Measurements from ENCODE around the gene STX1A. TPM values are rescaled to one million over a fixed set of nuclear protein-coding genes. Genes with fewer than 3 reads are reported as not detected.

Gene STX1A
- total and polyA plus RNA-seq, 2 of the 13 experiments (the other 11 are each of a cell fraction or from before 2014, with no cell fraction given): 6.1 to 12.2 TPM

DNA sequence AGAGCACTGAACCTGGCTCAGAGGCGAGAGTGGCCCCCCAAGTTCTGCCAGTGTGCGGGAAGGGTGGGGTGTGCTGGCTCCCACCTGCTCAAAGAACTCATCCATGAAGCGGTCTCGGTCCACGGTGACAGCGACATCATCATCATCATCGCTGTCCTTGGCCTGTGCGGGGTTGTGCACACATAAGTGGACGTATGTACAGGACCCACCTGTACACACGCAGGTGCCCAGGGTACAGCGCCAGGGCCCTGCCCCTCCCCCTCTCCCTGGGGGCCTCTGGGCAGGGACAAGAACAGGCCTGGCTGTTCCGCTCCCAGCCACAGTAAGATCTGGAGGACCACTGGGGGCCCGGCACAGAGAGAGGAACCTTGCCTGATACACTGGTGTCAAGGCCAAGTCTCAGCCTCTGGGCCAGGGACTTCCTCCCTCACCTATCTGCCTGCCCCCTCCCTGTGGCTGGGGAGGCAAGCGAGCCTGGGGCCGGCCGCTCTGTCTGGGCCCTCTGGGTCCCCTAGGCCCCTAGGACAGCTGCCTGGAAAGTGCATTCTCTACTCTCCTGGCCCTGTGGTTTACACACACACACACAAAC is 10.4 kb downstream of the STX1A start (continued):
- TF ChIP-seq MEIS1 (CRISPR knock-in tag; IDR thresholded peaks at IDR 0.05; ENCODE audit: borderline replicate concordance): no peak
- no peak for TF ChIP-seq BORCS8-MEF2B (CRISPR knock-in tag; IDR thresholded peaks at IDR 0.05)
- no peak for TF ChIP-seq BCL6 (CRISPR knock-in tag; IDR thresholded peaks at IDR 0.05)
- TF ChIP-seq YEATS4 (CRISPR knock-in tag; IDR thresholded peaks at IDR 0.05; ENCODE audit: borderline replicate concordance): no peak

DNA sequence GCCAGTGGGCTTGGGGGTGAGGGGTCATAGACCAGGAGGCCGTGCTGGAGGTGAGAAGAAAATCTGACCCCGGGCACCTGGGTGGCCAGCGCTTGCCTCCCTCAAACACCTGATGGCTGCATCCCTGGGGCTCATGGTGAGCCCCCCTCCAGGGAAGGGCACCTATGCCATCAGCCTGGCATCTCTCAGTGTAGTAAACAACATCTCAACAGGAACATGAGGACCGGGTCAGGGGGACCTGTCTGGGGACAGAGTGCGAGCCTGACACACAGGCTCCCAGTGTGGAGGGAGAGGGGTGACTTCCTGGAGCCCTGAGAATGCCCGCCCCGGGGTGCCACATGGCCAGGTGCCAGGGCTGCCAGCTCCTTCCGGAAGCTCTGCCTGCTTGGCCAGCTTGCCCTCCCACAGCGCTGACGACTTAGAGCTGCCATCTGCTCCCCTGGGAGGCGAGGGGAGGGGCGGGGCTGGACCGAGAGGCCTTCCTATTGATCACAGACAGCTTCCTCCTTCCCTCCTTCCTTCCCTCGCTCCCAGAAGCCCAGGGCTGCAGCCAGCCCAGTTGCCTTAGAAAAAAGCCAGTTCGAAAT is 12.3 kb downstream of the STX1A start:
- Histone ChIP-seq H3K9ac (ENCODE audit: insufficient read depth, low read depth, low read length) (no peak overlapping the region), H3K4me3 (replicated peaks in 1 of 3; ENCODE audit: insufficient read depth in 1 of 3, low read depth in 2 of 3, low read length in 3 of 3) (no peak overlapping the region), H3K27me3 (ENCODE audit: control insufficient read depth in 1 of 2, insufficient read depth in 2 of 2, low read length in 2 of 2) (no peaks in the 10 kb centered on the region), H3K36me3 (replicated peaks in 1 of 2; ENCODE audit: control insufficient read depth in 1 of 2, insufficient read depth in 2 of 2, low read length in 2 of 2) (peaks cover 0 to 7% of the 10 kb centered on the region in 2 experiments; a peak in 2 of 5 replicates), H3K27ac (ENCODE audit: extremely low read length, insufficient read depth, low read length) (no peak overlapping the region), H3K79me2 (ENCODE audit: insufficient read depth, low read length) (no peaks in the 10 kb centered on the region), H3K4me2 (ENCODE audit: low read depth, low read length) (no peak overlapping the region), H2AFZ (ENCODE audit: low read length) (no peak overlapping the region), H4K20me1 (ENCODE audit: insufficient read depth, low read length) (no peaks in the 10 kb centered on the region), H3K4me1 (ENCODE audit: insufficient read depth, low read length) (no peaks in the 10 kb centered on the region), H3K9me3 (ENCODE audit: low read length) (no peaks in the 10 kb centered on the region)
- WGBS (ENCODE audit: low lambda C conversion rate): 92% methylated on average over 10 of the region's 15 CpGs
- in situ Hi-C loops (cut with HindIII; ENCODE audit: extremely low pct_ligation_motif_present, low pct_unique_long_range_greater_than_20kb) (no loop called here), intact Hi-C loops (cut with micrococcal nuclease; ENCODE audit: unreplicated experiment) (no loop called here)
- no TSS peak for BruUV-seq (replicated peaks)
- DNase-seq (ENCODE audit: low spot score): no peak
- ChIA-PET CTCF (ENCODE audit: low intra/inter-chr PET ratio, low total read pairs) (no interaction called here), POLR2A (no interaction called here)
- no peak for FAIRE-seq
- no peak for ATAC-seq
- TF ChIP-seq ZNF564 (CRISPR knock-in tag; IDR thresholded peaks at IDR 0.05) (no peak), ERF (CRISPR knock-in tag; IDR thresholded peaks at IDR 0.05) (no peak), ZNF329 (CRISPR knock-in tag; IDR thresholded peaks at IDR 0.05; ENCODE audit: low read depth) (no peak), SETDB1 (CRISPR knock-in tag; IDR thresholded peaks at IDR 0.05; ENCODE audit: borderline replicate concordance) (no peak), TAF15 (IDR thresholded peaks at IDR 0.05; ENCODE audit: low read depth, low read length, poor library complexity, severe bottlenecking) (no peak), ZNF747 (CRISPR knock-in tag; IDR thresholded peaks at IDR 0.05; ENCODE audit: borderline replicate concordance) (no peak), ZNF660 (CRISPR knock-in tag; IDR thresholded peaks at IDR 0.05; ENCODE audit: borderline replicate concordance, low read depth) (no peak), NFATC3 (CRISPR knock-in tag; IDR thresholded peaks at IDR 0.05) (no peak), GATA4 (IDR thresholded peaks at IDR 0.05; ENCODE audit: borderline replicate concordance, low read depth) (no peak)
- TF ChIP-seq, protein P1, sequence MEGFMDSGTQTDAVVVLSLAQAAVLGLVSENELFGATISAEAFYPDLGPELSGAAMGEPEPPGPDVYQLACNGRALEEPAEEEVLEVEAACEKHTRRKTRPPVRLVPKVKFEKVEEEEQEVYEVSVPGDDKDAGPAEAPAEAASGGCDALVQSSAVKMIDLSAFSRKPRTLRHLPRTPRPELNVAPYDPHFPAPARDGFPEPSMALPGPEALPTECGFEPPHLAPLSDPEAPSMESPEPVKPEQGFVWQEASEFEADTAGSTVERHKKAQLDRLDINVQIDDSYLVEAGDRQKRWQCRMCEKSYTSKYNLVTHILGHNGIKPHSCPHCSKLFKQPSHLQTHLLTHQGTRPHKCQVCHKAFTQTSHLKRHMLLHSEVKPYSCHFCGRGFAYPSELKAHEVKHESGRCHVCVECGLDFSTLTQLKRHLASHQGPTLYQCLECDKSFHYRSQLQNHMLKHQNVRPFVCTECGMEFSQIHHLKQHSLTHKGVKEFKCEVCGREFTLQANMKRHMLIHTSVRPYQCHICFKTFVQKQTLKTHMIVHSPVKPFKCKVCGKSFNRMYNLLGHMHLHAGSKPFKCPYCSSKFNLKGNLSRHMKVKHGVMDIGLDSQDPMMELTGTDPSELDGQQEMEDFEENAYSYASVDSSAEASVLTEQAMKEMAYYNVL (CRISPR knock-in tag; IDR thresholded peaks at IDR 0.05; ENCODE audit: borderline replicate concordance): no peak
- TF ChIP-seq, protein P2, sequence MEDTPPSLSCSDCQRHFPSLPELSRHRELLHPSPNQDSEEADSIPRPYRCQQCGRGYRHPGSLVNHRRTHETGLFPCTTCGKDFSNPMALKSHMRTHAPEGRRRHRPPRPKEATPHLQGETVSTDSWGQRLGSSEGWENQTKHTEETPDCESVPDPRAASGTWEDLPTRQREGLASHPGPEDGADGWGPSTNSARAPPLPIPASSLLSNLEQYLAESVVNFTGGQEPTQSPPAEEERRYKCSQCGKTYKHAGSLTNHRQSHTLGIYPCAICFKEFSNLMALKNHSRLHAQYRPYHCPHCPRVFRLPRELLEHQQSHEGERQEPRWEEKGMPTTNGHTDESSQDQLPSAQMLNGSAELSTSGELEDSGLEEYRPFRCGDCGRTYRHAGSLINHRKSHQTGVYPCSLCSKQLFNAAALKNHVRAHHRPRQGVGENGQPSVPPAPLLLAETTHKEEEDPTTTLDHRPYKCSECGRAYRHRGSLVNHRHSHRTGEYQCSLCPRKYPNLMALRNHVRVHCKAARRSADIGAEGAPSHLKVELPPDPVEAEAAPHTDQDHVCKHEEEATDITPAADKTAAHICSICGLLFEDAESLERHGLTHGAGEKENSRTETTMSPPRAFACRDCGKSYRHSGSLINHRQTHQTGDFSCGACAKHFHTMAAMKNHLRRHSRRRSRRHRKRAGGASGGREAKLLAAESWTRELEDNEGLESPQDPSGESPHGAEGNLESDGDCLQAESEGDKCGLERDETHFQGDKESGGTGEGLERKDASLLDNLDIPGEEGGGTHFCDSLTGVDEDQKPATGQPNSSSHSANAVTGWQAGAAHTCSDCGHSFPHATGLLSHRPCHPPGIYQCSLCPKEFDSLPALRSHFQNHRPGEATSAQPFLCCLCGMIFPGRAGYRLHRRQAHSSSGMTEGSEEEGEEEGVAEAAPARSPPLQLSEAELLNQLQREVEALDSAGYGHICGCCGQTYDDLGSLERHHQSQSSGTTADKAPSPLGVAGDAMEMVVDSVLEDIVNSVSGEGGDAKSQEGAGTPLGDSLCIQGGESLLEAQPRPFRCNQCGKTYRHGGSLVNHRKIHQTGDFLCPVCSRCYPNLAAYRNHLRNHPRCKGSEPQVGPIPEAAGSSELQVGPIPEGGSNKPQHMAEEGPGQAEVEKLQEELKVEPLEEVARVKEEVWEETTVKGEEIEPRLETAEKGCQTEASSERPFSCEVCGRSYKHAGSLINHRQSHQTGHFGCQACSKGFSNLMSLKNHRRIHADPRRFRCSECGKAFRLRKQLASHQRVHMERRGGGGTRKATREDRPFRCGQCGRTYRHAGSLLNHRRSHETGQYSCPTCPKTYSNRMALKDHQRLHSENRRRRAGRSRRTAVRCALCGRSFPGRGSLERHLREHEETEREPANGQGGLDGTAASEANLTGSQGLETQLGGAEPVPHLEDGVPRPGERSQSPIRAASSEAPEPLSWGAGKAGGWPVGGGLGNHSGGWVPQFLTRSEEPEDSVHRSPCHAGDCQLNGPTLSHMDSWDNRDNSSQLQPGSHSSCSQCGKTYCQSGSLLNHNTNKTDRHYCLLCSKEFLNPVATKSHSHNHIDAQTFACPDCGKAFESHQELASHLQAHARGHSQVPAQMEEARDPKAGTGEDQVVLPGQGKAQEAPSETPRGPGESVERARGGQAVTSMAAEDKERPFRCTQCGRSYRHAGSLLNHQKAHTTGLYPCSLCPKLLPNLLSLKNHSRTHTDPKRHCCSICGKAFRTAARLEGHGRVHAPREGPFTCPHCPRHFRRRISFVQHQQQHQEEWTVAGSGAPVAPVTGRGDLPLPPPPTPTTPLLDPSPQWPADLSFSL (CRISPR knock-in tag; IDR thresholded peaks at IDR 0.05): no peak
